ENCODE measurements around the gene BCL3. TPM values are rescaled to one million over a fixed set of nuclear protein-coding genes. Genes with fewer than 3 reads are reported as not detected.
"Not testable (repeated sequence)": the region's sequence is repeated elsewhere in the genome, so short reads cannot be mapped to it uniquely, and the experiment has no call there.

The BCL3 gene
- polyA plus RNA-seq, 3 donors: 33.4 to 150 (median 97.6) TPM

DNA sequence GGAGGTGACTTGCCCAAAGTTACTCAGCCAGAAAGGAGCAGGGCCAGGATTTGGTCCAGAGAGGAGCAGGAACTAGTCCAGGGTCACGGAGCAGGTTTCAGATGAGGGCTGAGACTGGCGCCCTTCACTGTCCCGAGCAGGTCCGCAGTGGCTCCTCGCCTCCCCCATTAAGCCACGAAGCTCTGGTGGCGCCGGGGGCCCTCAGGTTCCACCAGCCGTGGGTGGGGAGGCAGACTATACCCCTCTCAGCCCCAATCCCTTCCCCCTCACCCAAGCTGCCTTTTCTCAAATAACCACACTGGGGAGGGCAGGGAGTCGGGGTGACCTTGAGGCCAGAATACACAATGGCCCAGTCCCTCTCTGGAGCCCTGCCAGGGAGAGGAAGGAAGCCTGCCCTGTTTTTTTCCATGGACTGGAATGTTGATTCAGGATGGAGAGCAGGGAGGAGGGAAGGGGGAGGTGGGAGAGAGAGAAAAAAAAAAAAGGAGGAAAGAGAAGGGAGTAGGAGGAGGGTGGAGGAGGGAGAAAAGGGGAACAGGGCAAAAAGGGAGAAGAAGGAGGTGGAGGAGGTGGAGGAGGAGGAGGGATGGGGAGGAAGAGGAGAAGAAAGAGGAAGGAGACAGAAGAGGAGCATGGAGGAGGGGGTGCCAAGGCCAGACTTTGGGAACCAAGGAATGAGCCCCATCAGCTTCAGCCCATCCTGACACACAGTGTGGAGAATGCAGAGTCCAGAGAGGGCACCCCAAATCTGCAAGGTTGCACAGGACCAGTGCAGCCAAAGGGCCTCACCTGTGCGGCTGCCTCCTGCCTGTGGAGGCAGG is 29.9 kb upstream of the BCL3 start:
- WGBS, 3 donors: 14 to 31% (median 29%) methylated on average over 11 of the region's 11 CpGs
- H3K27ac ChIP-seq (ENCODE audit: low read depth, low read length): no peak overlapping the region

DNA sequence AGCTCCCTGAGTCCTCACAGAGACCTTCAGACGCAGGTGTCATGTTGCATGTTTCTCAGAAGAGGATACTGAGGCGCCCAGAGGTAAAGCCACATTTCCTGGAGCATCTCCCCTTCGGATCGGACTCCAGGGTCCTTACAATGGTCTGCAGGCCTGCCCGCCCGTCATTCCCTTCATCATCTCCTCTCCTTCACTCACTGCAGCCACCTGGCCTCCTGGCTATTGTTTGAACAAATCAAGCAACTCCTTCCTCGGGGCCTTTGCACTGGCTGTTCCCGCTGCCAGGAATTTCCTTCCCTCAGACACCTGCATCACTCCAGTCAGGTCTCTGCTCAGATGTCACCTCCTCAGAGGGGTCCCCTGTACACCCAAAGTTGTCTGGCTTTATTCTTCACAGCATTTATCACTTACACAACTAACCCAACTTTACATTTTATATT is 29.2 kb upstream of the BCL3 start:
- no peak overlapping the region for H3K27ac ChIP-seq (ENCODE audit: low read depth, low read length)
- 40 to 73% (median 68%) methylated on average over 6 to 8 of the region's 8 CpGs for WGBS, 3 donors

DNA sequence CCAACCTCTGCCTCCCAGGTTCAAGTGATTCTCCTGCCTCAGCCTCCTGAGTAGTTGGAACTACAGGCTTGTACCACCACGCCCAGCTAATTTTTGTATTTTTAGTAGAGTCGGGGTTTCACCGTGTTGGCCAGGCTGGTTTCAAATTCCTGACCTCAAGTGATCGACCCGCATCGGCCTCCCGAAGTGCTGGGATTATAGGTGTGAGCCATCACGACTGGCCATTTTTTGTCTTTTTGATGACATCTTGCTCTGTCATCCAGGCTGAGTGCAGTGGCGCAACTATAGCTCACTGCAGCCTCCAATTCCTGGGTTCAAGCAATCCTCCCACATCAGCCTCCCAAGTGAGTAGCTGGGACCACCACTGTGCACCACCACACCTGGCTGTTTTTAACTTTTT is 28.1 kb upstream of the BCL3 start:
- WGBS, 3 donors: 91 to 97% (median 93%) methylated on average over 9 of the region's 9 CpGs
- not testable (repeated sequence) for H3K27ac ChIP-seq (ENCODE audit: low read depth, low read length)

DNA sequence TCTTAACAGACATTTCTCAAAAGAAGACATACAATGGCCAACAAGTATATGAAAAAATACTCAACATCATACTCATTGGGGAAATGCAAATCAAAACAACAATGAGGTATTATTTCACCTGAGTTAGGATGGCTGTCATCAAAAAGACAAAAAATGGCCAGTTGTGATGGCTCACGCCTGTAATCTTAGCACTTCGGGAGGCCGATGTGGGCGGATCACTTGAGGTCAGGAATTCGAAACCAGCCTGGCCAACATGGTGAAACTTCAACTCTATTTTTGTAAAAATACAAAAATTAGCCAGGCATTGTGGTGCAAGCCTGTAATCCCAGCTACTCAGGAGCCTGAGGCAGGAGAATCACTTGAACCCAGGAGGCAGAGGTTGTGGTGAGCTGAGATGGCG is 27.6 kb upstream of the BCL3 start:
- H3K27ac ChIP-seq (ENCODE audit: low read depth, low read length): no peak overlapping the region
- WGBS, 3 donors: 69 to 77% (median 74%) methylated on average over 6 of the region's 6 CpGs

DNA sequence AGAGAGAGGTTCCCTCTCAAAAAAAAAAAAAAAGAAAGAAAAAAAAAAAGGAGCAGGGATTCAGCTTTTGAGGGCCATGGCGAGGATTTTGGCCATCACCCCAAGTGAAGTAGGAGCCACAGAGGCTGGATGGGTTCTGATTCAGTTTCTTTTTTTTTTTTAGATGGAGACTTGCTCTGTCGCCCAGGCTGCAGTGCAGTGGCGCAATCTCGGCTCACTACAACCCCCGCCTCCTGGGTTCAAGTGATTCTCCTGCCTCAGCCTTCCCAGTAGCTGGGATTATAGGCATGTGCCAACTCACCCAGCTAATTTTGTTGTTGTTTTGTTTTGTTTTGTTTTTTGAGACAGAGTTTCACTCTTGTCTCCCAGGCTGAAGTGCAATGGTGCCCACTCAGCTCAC is 27.1 kb upstream of the BCL3 start:
- not testable (repeated sequence) for H3K27ac ChIP-seq (ENCODE audit: low read depth, low read length)
- WGBS, 3 donors: 64 to 89% (median 75%) methylated on average over 5 of the region's 5 CpGs

DNA sequence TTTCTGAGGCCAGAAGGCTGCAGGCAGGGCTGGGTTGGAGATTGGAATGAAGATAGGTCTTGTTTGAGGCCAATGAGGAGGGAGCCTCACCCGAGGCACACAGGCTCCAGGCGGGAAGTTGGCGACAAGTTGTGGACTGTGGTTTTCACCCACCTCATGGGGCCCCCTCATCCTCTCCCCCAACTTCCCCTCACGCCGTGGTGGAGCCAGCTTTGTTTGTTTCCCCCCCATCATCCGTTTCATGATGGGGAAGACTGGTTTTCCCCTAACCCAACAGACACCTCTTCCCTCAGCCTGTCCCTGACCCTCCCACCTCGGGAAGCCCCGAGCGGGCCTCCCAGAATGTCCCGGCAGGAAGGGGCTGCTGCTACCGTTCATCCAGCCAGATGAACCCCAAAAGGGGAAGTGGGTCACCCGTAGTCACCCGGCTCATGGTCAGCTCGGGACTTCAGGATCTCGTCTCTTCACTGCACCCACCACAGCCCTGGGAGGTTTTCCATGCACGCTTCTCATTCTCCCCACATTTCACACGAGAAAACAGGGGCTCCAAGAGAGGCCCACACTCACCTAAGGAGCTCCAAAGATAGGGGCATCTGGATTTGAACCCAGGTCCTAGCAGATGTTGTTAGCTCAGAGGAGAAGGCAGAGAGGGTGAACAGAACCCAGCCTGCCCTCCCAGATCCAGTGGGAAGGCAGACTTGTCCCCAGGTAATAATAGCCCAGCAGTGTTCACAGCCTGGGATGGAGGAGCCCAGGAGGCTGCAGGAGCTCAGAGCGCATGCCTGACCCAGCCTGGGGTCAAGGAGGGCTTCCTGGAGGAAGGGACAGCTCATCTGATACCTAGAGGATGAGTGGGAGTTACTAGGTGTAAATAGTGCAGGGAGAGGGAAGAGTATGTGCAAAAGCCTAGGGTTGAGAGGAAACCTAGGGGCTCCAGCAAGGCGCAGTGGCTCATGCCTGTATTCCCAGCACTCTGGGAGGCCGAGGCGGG is 26.1 kb upstream of the BCL3 start:
- no peak overlapping the region for H3K27ac ChIP-seq (ENCODE audit: low read depth, low read length)
- 34 to 64% (median 44%) methylated on average over 21 of the region's 21 CpGs for WGBS, 3 donors

DNA sequence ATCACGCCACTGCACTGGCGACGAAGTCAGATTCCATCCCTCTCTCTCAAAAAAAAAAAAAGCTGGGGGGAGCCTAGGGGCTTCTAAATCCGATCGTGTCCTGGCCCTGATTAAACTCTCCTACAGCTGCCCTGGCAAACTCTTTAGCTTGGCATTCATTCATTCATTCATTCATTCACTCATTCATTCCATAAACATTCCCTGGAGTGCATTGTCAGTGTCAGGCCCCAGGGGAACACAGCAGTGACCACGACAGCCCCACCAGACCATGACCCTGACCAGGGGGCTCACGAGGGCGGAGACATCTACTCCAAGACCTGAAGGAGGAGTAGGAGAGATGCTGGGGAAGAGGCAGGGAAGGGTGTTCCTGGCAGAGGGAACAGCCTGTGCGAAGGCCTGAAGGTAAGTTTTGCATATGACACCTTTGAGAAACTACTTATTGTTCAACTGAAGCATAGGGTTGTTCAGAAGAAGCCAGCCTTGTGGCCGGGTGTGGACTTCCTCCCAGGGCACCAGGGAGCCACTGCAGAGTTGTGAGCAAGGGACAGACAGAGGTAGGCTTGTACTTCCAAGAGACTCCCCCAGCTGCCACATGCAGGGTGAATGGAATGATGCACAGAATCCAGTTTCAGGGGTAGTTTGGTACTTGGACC is 25.1 kb upstream of the BCL3 start:
- no peak overlapping the region for H3K27ac ChIP-seq (ENCODE audit: low read depth, low read length)
- 50 to 58% (median 52%) methylated on average over 10 of the region's 10 CpGs for WGBS, 3 donors

DNA sequence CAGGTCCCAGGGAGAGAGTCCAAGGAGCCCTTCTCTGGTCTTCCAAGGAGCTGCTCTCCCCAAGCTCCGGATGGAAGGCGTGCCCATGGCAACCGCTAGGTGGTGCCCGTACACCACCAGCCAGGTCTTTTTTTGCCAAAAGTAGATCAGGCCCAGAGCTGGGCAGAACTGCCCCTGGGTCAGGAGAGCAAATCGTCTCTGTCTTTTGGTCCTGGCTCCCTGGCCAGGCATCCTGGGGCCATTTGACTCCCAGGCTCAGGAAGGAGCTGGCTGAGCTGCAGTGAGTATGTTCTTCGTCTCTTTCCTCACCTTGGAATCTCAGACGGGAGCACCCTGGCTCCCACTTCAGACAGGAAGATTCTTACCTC is 24.6 kb upstream of the BCL3 start:
- H3K27ac ChIP-seq (ENCODE audit: low read depth, low read length): no peak overlapping the region
- WGBS, 3 donors: 14 to 18% (median 15%) methylated on average over 7 of the region's 7 CpGs

DNA sequence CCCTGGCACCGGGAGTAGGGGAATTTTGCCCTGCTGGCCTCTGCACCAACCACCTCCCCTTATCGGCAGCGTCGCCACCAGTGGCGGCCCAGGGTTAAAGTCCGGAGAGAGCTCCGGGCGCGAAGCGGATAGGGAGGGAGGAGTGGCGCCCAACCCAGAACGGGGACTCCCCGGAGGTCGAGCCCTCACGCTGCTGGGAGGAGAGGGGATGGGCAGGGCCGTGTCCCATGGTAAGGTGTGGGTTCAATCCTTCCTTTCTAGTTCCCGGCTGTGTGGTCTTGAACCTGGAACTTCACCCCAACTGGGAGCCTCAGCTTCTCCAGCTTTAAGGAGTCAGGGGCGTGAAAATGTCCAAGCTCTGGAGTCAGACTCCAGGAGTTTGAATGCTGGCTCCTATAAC is 23.3 kb upstream of the BCL3 start:
- WGBS, 3 donors: 11 to 20% (median 16%) methylated on average over 10 to 18 of the region's 18 CpGs
- H3K27ac ChIP-seq (ENCODE audit: low read depth, low read length): no peak overlapping the region

DNA sequence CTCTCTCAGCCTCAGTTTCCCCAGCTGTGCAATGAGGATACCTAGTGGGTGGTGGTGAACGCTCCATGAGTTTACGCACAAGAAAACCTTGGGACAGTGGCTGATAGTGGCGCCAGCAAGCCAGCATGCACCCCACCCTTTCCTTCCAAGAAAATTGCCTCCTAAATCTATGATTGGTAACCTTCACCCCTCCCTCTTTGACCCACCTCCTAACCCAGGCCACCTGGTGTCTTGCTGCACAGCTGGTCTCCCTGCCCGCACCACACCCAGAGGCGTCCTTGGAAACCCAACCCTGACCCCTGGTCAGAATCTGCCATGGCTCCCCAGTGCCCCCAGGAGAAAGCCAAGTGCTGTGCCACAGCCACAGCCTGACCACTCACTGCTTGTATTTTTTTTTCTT is 22.8 kb upstream of the BCL3 start:
- H3K27ac ChIP-seq (ENCODE audit: low read depth, low read length): no peak overlapping the region
- WGBS, 3 donors: 53 to 78% (median 64%) methylated on average over 5 of the region's 5 CpGs

DNA sequence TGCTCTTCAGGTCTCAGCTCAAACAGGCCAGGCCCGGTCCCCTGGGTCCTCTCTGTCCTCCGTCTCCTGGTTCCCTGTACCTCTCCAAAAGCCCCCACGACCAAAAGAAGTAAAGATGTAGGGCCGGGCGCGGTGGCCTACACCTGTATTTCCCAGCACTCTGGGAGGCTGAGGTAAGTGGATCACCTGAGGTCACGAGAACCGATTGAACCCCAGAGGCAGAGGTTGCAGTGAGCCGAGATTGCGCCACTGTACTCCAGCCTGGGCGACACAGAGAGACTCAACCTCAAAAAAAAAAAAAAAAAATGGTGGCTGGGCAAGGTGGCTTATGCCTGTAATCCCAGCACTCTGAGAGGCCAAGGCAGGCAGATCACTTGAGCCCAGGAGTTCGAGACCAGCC is 22.0 kb upstream of the BCL3 start:
- WGBS, 3 donors: 82 to 89% (median 86%) methylated on average over 12 of the region's 12 CpGs

DNA sequence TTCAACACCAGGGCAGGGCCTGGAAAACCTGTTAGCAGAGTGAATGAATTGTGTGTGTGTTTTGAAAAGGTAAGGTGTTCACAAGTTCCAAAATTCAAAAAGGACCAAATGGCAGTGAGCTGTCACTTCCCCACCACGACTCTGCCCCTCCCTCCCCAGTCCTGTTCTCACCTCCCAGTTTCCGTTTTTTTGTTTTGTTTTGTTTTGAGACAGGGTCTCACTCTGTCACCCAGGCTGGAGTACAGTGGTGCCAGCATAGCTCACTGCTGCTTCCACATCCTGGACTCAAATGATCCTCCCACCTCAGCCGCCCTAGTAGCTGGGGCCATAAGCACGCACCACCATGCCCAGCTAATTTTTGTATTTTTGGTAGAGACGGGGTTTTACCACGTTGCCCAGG is 20.3 kb upstream of the BCL3 start:
- H3K27ac ChIP-seq (ENCODE audit: low read depth, low read length): no peak overlapping the region
- 62 to 83% (median 68%) methylated on average over 6 of the region's 6 CpGs for WGBS, 3 donors

More for the DNA sequence above, 22.0 kb upstream of the BCL3 start:
- no peak overlapping the region for H3K27ac ChIP-seq (ENCODE audit: low read depth, low read length)

DNA sequence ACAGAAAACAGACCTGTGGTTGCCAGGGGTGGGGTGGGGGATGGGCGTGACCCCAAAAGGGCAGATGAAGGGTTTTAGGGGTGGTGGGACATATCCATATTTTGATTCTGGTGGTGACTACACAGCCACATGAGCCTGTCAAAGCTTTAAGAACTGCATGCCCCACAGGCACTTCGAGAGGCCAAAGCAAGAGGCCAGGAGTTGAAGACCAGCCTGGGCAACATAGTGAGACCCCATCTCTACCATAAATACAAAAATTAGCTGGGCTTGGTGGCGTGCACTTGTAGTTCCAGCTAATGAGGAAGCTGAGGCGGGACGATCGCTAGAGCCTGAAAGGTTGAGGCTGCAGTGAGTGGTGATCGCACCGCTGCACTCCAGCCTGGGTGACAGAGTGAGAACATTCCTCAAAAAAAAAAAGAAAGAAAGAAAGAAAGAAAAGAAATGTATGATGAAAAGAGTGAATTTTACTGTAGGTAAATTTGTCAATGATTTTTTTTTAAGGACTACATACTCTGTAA is 18.9 kb upstream of the BCL3 start:
- 85 to 90% (median 88%) methylated on average over 8 of the region's 8 CpGs for WGBS, 3 donors

DNA sequence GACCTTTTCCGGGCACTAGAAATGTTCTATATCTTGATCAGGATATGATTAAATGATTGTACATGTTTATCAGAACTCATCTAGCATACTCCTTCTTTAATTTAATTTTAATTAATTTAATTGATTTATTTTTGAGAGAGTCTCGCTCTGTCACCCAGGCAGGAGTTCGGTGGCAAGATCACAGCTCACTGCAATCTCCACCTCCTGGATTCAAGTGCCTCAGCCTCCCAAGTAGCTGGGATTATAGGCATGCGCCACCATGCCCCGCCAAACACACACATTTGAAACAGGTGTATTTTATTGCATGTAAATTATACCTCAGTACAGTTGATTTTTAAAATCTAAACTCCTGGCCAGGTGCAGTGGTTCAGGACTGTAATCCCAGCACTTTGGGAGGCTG is 17.4 kb upstream of the BCL3 start:
- WGBS, 3 donors: 92 to 97% (median 96%) methylated on average over 5 of the region's 5 CpGs
- H3K27ac ChIP-seq (ENCODE audit: low read depth, low read length): no peak overlapping the region

More for the DNA sequence above, 18.9 kb upstream of the BCL3 start:
- H3K27ac ChIP-seq (ENCODE audit: low read depth, low read length): no peak overlapping the region

DNA sequence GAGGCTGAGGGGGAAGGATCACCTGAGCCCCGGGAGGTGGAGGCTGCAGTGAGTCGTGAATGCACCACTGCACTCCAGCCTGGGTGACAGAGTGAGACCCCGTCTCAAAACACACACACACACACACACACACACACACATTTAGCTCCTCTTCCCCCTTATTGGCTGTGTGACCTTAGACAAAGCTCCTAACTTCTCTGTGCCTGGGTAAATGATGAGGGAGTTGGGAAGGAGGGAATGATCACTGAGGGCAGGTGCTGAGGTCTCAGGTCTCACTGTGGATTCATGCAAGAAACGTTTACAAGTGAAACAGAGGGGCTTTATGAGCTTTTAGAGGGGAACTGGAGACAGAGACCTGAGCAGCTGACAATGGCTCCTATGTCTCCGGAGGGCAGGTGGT is 16.9 kb upstream of the BCL3 start:
- no peak overlapping the region for H3K27ac ChIP-seq (ENCODE audit: low read depth, low read length)
- WGBS, 3 donors: 83 to 89% (median 86%) methylated on average over 5 of the region's 5 CpGs

DNA sequence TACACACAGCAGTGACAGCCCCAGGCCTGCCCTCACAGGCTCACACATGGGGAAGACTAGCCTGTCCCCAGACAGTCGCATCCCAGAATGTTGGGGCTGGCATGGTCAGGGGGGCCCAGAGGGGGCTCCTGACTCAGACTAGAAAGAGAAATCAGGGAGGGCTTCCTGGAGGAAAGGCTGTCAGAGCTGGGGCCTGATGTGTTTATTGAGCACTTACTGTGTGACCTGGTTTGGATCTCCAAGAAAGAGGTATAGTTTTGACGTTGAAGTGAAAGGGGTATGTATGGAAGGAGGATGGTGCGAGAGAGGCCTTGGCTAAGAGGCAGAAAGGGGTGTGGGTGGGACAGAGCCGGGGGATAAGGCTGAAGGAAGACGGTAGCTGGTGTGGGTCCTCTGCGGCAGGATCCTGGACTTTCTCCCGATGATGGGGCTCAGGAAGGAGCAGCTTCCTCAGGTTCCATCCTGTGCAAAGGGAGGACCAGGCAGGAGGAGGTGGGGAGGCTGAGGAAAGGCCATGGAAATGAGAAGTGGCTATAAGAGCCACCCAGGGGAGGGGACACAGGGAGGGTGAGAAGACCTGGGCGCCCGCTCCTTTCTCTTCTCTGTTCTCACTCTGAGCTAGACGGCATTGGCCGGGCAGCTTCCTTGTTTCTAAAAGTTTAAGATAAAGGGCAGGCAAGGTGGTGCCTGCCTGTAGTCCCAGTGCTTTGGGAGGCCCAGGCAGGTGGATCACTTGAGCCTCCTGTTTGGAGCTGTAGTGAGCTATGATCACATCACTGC is 16.1 kb upstream of the BCL3 start:
- WGBS, 3 donors: 73 to 87% (median 77%) methylated on average over 10 to 11 of the region's 11 CpGs
- no peak overlapping the region for H3K27ac ChIP-seq (ENCODE audit: low read depth, low read length)

DNA sequence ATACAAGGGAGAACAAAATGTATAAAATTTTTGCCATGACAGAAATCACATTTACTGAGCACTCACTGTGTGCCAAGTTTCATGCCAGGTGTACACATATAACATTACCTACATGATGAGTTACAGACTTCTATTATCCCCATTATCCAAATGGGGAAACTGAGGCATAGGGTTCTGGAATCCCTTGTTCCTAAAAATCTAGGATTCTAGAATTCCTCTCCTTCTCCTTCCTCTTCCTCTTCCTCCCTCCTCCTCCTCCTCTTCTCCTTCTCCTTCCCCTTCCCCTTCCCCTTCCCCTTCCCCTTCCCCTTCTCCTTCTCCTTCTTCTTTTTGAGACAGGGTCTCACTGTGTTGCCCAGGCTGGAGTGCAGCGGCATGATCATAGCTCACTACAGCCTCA is 14.2 kb upstream of the BCL3 start:
- WGBS, 3 donors: 0 to 44% (median 35%) methylated on average over 1 of the region's 1 CpG
- H3K27ac ChIP-seq (ENCODE audit: low read depth, low read length): no peak overlapping the region

DNA sequence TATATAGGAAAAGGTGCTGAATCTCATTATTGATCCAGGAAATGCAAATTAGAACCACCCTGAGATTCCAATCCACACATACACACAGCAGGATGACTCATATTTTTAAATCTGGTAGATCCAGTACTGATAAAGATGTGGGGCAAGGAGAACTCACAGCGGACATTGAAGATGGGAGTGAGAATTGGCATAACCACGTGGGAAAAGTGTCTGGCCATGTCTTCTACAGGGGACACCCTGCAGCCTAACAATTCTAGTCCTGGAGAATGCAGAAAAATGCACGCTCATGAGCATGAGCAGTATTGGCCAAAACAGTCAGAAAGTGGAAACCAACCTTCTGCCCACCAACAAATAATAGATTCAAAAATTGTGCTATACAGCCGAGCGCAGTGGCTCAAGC is 13.5 kb upstream of the BCL3 start:
- 63 to 86% (median 83%) methylated on average over 5 of the region's 5 CpGs for WGBS, 3 donors
- H3K27ac ChIP-seq (ENCODE audit: low read depth, low read length): no peak overlapping the region
